ENCODE measurements around the gene GNRH2.
"Not testable (repeated sequence)": the region's sequence is repeated elsewhere in the genome, so short reads cannot be mapped to it uniquely, and the experiment has no call there.

Gene GNRH2, protein sequence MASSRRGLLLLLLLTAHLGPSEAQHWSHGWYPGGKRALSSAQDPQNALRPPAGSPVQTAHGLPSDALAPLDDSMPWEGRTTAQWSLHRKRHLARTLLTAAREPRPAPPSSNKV

DNA sequence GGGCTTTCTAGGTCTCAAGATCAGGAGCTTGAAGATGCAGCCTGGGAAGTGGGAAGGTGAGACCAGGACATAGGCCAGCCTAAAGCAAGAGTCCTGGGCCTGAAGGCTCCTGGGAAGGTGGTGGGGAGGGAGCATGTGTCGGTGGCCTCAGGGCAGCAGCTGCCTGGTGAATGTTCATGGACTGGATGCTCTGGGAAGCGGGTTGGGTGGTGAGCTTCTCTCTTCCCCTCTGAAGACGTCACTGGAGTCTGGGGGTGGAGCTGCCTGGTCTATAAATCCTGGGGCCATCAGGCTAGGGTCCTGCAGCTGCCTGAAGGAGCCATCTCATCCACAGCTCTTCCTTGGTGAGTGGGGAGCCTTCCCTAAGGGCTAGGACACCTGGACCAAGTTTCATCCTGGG, at the start of gene GNRH2:
Gene GNRH2 (plus strand): TSS at position 301 of the 400 bp plus-strand sequence. CDS start 793 bp downstream, outside the sequence.
- DNase-seq (ENCODE audit: low read depth) = no peak

DNA sequence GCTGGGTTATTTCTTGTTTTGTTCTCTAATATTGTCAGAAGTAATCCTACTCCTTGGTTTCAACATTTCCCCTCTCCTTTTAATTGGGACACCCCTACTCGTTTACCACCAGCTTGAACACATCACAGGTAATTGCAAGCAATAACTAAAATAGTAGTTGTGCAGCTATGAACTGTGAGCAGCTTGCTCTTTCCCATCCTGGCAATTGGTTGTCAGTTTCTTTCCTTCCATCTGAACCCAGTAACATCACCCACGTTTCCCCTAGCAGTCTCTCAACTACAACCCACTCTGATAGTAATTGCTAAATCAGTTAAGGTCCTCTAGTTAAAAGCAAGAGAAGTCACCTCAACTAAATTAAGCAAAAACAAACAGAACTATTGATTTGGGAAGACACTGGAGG, 47.6 kb upstream of the GNRH2 start:
- DNase-seq (ENCODE audit: low read depth) = no peak

DNA sequence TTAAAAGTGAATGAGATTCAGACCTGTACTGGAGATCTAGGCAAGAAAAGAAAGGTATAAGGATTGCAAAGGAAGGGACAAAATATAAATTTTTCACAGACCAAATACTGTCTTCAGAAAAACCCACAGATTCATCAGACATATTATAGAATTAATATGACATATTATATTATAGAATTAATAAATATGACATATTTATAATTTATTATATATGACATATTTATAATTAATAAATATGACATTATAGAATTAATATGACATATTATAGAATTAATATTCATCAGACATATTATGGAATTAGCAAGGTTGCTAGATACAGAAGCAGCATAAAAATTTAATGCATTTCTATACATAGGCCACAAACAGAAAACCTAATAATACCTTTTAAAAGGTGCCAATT, 44.7 kb upstream of the GNRH2 start:
- DNase-seq (ENCODE audit: low read depth) = no peak

DNA sequence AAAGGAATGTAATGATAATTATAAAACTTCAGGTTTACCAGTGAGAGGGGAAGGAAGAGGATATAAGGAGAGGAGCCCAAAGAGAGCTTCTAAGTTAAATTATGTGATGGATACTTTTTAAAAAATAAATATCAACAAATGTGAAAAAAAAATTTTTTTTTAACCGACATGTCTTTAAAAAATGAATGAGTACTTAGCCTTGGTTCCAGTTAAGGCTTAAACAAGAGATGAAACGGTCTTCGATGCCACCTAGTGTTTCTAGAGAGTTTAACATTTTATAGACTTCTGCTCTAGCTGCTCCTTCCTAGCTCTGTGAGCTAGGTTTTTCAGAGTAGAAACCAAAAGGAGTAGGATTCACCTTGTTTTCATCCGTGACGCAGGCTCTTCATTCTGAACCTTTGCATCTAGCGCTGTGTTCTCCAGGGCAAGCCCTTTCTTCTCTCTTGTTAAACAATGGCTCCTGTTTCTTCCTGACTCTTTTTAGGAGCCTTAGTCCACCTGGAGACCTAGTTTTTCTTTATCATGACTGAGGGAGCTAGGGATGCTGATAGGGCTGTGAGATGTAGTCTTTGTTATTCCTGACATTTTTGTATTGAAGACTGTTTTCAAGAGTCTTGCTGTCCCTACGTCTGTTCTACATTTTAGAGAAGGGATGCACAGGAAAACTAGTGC, 42.4 kb upstream of the GNRH2 start:
- no peak for DNase-seq (ENCODE audit: low read depth)

DNA sequence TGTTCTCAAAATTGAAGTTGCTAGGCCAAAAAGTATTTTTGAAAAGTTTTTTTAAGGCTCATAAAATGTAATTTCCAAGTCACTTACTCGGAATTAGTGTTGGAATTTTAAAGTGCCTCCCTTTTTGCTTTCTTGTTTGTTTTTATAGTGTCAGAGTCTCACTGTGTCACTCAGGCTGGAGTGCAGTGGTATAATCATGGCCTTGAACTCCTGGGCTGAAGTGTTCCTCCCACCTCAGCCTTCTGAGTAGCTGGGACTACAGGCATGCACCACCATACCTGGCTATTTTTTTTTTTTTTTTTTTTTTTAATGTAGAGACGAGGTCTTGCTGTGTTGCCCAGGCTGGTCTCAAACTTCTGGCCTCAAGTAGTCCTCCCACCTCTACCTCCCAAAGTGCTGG, 40.0 kb upstream of the GNRH2 start:
- DNase-seq (ENCODE audit: low read depth) = no peak

DNA sequence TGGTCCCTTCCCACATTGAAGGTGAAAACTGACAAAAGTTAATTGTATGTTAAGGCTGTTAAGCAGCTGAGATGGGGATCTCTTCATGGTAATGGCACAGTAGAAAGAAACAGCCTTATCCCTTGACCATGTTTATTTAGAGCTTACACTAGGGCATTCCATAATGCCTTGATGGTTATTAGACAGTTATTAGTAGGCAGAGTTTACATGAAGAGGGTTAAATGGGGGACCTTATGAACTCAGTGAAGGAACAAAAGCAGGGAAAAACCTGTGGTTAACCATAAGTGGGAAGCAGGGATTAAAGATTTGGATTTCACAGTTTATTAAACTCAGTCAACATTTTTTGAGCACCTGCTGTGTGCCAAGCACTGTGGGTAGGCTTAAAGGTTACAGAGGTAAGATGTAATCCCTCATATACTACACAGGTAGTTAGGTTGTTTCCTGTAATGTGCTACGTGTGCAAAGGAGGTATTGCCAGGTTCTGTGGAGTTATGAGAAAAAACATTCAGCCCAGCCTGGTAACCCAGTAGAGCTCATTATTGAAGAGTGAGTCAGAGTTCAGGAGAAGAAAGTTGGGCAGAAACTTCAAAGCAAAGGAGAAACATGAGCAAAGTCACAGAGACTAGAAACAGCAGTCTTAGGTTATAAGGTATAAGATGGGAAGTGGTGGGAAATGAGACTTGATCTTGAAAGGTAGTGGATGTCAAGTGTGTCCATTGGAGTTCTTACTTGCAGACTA, 32.3 kb upstream of the GNRH2 start:
- no peak for DNase-seq (ENCODE audit: low read depth)

DNA sequence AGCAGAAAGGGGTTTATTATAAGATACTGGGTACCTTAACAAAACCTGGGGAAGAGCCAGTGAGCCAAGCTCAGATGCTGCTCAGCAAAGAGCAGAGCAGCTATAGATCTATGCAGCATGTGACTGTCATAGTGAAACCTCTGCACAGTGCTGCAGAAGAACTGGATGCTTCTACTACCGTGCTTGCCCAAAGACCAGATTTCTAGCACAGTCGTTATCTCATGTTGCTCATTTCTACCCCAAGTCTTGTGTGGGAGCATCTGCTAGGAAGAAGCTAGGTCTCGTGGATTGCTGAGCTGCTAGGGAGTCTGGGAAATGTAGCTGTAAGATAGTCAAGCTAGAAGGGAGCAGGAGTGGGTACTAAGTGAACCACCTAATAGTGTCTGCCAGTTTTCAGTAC, 31.7 kb upstream of the GNRH2 start:
- DNase-seq (ENCODE audit: low read depth) = no peak

DNA sequence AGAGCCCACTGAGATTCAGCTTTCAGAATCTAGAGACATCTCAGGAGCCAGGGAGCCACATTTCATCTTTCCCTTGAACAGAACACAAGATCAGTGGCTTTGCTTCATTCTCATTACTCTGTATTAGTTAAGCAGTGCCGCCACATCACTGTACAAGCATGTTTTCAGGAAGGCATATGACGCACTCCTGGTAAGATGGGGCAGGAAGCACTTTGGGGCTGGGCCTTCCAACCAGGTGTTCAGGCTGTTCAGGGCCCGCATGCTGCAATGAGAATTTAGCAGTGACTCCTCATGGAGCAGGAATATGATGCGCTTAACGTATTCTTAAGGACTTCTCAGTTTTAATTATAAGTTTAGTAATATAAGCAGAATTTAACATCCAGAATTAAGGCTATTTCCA, 29.7 kb upstream of the GNRH2 start:
- no peak for DNase-seq (ENCODE audit: low read depth)

DNA sequence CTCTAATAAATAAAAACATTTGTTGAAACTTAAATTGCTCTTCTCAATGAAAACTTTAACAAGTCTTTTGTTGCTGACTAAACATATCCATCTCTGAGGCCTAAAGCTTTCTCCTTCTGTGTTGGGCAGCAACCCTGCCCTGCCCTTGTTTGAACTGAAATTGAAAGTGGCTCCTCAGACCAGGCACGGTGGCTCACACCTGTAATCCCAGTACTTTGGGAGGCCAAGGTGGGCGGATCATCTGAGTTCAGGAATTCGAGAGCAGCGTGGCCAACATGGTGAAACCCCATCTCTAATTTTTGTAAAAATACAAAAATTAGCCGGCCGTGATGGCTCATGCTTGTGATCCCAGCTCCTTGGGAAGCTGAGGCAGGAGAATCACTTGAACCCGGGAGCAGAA, 29.2 kb upstream of the GNRH2 start:
- DNase-seq (ENCODE audit: low read depth) = no peak

DNA sequence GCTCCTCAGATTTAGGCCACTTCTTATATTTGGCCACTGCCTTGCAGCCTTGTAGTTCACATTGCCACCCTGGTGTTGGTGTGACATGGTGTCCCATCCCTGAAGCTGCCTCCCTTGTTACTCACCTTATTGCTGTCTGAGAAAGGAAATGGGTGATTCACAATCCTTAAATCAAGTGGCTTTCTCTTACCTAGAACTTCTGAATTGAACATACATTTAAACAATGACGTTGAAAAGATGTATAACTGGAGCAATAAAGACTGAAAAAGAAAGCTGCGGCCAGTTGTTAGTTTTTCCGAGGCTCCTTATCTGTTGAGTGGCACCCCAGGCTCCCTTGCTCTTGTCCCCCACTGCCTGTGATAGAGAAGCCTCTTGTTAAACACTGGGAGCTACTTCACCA, 28.8 kb upstream of the GNRH2 start:
- no peak for DNase-seq (ENCODE audit: low read depth)

DNA sequence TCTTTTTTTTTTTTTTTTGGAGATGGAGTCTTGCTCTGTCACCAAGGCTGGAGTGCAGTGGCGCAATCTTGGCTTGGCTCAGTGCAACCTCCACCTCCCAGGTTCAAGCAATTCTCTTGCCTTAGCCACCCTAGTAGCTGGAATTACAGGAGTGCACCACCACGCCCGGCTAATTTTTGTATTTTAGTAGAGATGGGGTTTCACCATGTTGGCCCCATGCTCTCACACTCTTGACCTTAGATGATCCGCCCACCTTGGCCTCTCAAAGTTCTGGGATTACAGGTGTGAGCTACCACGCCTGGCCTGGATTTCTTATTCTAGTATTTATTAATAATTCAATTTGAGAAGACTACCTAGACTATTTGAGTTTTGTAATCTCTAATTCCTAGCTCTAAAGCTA, 28.1 kb upstream of the GNRH2 start:
- not testable (repeated sequence) for DNase-seq (ENCODE audit: low read depth)

DNA sequence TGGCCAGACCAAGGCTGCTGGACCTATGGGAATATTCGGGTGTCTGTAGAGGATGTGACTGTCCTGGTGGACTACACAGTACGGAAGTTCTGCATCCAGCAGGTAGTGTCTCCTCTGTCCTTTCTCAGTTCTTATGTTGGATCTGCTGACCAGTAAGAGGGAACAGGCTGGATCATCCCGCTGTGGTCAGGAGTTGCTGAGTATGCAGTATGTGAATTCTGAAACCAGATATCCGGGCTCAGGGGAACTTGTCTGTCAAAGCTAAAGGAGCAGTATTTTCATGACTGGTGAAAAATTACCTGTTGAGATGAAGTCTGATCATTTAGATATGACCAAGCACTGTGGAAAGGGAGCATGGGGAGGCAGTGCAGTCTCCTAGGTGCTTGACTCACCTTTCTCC, 22.1 kb upstream of the GNRH2 start:
- no peak for DNase-seq (ENCODE audit: low read depth)

DNA sequence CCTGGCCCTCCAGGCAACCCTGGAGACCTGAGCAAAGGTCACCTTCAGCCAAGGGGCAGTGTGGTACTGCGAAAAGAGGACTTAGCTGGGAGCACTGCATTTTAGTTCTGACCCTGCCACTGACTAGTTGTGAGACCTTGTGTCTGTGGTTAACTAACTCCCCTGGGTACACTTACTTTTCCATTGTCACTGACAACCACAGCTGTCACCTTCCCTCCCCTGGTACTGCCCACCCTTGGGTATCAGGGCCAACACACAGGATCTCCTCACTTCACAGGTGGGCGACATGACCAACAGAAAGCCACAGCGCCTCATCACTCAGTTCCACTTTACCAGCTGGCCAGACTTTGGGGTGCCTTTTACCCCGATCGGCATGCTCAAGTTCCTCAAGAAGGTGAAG, 21.6 kb upstream of the GNRH2 start:
- no peak for DNase-seq (ENCODE audit: low read depth)

DNA sequence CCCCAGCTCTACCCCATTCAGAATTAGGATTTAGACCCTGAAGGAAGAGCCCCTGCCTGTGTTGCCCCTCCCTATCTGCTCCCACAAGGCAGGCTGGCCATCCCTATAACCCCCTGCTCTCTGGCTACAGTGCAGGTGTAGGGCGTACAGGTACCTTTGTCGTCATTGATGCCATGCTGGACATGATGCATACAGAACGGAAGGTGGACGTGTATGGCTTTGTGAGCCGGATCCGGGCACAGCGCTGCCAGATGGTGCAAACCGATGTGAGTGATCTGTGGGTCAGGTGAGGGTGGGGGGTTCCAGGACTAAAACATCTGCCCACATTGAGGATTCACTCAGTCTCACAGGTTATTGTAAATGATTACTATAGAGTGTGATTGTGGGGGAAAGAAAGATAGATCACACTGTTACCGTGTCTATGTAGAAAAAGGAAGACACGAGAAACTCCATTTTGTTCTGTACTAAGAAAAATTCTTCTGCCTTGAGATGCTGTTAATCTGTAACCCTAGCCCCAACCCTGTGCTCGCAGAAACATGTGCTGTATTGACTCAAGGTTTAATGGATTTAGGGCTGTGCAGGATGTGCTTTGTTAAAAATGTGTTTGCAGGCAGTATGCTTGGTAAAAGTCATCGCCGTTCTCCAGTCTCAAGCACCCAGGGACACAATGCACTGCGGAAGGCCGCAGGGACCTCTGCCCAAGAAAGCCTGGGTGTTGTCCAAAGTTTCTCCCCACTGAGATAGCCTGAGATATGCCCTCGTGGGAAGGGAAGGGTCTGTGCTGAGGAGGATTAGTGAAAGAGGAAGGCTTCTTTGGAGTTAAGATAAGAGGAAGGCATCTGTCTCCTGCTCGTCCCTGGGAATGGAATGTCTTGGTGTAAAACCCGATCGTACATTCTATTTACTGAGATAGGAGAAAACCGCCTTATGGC, 20.6 kb upstream of the GNRH2 start:
- not testable (repeated sequence) for DNase-seq (ENCODE audit: low read depth)

DNA sequence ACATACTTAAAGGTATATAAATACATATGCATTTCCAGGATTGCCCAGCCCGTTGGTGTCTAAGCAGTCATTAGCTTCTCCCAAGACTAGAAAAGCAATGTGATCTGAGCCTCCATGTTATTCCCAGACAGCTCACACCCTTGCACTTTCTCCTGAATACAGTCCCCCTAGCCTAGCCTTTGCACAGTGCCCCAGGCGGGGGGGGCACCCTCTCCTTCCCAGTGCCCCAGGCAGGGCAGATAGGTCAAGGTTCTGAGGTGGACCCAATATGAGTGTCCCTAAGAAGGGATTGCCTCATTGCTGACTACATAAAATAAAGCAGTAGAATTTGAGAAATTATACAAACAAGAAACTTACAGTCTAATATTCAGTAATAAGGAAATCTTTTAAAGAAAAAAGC, 15.4 kb upstream of the GNRH2 start:
- no peak for DNase-seq (ENCODE audit: low read depth)

DNA sequence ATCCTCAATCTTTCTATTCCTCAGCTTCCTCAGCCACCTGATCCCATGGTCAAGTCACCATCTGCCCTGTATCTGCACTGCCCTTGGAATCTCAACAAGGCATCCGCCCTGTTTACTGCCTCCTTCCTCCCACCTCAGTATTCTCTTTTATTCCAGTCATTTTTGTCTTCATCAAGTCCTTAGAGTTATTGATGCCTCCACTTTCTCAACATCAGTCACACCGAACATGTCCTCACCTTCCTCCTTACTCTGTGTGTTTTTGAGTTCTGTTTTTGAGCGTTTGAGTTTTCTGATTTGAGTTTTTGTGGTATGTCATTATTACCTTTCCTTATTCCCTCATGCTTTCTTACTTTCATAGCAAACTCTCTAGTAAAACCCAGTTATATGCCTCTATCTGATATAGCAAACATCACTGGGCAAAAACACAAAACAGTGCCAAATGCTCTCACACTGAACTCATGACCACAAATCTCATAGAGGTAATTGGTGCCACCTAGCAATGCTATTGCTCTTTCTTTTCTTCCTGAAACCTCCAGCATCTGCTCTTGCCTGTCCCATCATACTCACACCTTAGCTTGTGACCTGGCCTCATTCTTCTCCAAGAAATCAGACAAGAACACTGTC, 11.8 kb upstream of the GNRH2 start:
- no peak for DNase-seq (ENCODE audit: low read depth)

DNA sequence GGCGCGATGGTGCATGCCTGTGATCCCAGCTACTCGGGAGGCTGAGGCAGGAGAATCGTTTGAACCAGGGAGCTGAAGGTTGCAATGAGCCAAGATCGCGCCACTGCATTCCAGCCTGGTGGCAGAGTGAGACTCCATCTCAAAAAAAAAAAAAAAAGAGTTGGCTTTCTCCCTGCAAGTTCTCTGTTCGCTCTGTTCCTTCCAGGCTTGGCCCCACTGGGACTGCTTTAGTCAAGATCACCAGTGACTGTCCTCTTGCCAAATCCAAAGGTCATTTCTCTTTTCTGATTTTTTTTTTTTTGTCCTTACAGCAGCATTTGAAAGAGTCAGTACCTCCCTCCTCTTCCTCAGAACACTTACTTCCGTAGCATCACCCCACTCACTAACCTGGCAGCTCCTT, 10.8 kb upstream of the GNRH2 start:
- DNase-seq (ENCODE audit: low read depth) = no peak

DNA sequence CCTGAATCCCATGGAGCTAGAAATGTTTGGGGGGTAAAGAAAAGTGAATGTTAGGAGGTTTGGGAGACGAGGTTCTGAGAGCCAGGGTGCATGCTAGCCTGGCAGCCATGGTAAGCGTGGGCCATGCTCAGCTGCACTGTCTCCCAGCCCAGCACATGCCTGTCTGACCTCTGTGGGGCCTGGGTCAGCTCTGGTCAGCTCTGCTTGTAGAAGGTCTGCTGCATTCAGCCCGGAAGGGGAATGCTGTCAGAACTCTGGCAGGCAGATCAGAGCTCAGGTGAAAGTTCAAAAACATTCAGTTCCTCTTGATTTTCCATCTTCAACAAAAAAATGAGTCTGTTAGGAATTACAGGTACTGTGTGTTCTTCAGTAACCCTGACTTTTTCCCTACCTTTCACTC, 5.8 kb upstream of the GNRH2 start:
- no peak for DNase-seq (ENCODE audit: low read depth)

DNA sequence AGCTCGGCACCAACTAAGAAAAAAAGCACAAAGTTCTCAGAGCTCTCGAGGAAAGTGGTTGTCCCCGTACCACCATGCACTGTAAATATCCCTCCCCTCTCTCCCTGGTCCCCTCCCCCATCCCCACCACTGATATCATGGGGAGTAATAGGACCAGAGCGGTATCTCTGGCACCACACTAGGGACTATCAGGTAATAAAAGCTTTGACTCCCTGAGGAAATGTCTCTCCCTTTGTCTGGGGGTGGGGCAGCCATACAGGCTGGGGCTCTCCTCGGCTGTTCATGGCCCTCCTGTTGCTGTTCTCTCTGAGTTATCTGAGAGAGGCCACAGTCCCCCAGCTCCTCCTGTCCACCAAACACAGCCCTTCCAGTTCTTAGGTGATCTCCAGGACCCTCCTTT, 5.0 kb upstream of the GNRH2 start:
- no peak for DNase-seq (ENCODE audit: low read depth)

DNA sequence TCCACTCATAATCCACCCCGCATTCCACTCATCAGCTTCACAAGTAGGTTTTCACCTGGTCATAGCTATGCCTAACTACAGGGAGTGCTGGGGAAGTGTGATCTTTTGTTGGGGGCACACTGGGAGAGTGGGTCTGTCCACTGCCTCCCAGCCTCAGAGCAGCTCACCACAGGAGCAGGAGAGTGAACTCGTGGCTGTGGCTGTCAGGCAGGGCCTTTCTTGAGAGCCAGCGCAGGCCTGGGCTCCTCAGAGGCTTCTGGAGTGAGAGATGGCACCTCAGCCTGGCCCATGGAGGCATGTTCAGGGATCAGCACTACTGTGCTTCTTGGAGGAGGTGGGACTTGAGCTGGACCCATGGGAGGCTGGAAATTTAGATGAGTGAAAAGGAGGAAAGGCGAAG, 4.0 kb upstream of the GNRH2 start:
- no peak for DNase-seq (ENCODE audit: low read depth)

DNA sequence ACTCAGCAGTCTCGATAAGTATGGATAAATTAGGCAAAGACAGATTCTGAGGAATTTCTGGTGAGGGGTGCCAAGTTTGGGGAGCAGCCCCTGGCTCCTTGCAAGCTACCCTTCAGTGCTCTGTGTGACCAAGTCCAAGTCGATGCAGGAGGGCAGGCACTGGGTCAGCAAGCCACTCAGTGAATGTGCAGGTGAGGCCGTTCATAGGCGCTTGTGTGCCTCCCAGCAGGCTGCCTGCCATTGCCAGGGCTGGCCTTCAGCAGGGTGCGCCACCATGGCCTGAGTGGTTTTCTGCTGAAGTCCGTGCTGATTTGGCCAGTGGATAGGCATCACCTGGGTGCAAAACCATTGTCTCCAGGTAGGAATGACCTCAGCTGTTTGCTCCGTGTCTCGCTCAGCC, 3.3 kb upstream of the GNRH2 start:
- no peak for DNase-seq (ENCODE audit: low read depth)

DNA sequence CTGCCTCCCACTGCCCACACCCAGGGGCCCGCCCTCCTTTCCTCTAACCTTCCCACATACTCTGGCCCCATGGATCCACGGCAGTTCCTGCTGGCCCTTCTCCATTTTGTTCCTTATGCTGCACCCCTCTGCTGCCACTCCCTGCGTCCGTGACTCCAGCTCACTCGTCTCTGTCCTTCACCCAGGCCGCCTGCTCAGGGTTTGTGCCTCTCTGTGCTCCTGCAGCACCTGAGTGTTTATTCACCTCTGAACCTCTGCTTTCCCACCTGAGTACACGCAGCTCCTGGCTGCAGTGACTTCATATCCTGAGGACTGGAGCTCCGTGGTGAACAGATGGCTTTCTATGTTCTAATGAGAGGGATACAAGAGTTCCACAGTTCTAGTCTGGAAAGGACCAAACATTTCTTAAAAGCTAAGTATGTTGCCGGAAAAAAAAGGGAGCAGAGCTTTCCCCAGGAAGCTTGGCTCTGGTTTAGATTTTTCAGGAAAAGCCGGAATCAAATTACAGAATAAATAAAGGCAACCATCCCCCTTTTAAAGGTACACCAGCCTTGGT, 1.5 kb upstream of the GNRH2 start:
- DNase-seq (ENCODE audit: low read depth) = no peak
